Measurements from ENCODE around the gene ELOA2.

GRCh38 chr18:47035156-47035671 lies at the start of gene ELOA2:
- TF ChIP-seq CEBPB (IDR thresholded peaks at IDR 0.05) (no peak), YY1 (IDR thresholded peaks at IDR 0.05; ENCODE audit: low read depth) (no peak), REST (IDR thresholded peaks at IDR 0.05; ENCODE audit: low read depth) (no peak), USF1 (IDR thresholded peaks at IDR 0.05) (no peak), RAD21 (IDR thresholded peaks at IDR 0.05; ENCODE audit: low read depth) (no peak), MAX (IDR thresholded peaks at IDR 0.05) (no peak), CREB1 (IDR thresholded peaks at IDR 0.05; ENCODE audit: low read depth) (no peak), EP300 (IDR thresholded peaks at IDR 0.05; ENCODE audit: borderline replicate concordance) (no peak), TAF1 (IDR thresholded peaks at IDR 0.05; ENCODE audit: low read depth) (no peak), NFIC (IDR thresholded peaks at IDR 0.05) (no peak), FOXM1 (IDR thresholded peaks at IDR 0.05; ENCODE audit: borderline replicate concordance, low read depth) (no peak), TEAD4 (IDR thresholded peaks at IDR 0.05) (no peak), TCF12 (IDR thresholded peaks at IDR 0.05; ENCODE audit: low read depth) (no peak)

Measured in Ishikawa (cell line).